Measurements from ENCODE around the gene HOXC9.
A peak's percentile ranks its signal among the peaks of the same experiment; 100 is the strongest.

The HOXC9 gene

DNA sequence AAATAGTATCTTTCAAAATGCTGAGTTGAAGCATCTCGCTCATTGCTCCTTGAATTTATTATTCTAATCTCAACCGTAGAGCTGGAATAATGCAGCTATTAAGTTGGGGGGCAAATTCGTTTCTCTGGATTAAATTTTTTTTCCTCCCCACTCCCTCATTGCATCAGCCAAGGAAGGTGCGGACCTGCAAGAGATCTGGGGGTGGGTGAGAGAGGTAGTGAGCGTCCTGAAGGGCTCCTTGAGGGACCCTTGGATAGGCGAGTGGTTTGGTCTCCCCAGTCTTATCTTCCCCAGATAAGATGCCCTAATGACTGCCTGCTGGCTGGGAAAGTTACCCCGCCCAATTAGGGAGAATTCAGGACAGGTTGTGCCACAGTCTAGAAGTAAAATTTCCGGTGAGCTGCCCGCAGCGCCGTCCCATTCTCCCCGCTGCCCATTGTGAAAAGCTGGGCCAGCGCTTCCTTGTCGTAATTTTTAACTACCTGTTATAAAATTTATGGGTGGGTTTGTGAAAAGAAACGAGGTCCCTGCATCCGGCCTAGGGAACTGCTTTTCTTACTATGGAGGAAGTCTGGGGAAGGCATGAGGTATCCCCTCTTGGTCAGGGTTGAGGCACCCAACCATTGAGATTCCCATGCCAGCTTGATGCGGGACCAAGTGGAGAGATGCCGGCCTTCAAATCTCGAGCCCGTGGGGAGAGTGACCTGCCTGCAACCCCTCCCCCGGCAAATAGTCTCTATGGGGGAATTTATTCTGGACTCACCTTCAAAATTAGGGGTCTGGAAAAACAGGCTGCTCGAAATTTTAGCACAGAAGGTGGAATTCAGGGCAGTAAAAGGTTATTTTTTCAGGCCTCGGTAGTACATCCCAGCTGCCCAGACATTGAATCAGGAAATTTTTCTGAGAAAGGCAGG, 15.3 kb downstream of the HOXC9 start:
- no peak for DNase-seq

DNA sequence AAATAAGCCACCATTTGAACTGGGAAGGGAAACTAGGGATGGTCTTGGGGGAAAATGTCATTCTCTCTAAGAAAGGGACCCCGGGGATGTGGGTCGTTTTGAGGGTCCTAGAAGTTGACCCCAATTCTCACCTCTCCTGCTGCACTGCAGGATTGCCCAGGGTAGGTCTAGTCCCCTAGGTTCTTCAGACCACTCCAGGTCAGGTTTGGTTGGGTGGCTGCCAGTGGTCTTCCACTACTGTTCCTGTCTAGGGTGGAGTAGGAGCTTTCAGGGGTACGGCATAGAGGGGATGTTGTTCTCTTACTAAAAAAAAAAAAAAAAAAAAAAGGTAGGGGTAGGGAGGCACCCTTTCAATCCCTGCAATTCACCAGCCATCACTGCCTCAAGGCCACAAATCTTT, 16.1 kb downstream of the HOXC9 start:
- DNase-seq, result no peak

DNA sequence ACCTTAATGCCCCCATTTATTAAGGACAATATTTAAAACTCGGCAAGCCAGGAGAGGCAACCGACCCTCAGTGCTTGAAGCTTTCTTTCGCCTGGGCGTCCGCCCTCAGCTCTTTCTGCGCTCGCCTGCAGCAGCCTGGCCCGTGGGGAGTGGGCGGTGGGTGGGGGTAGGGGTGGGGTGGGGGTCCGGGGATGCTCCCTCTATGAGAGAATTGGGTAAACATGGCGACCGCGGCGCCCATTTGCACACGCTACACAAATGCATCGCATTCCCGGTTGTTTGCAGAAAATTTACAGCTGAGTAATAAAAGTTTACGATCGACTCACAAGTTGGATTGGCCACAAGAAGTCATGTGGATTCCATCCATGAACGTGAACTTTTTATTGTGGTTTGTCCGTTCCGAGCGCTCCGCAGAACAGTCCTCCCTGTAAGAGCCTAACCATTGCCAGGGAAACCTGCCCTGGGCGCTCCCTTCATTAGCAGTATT, 16.6 kb downstream of the HOXC9 start:
- no peak for DNase-seq

DNA sequence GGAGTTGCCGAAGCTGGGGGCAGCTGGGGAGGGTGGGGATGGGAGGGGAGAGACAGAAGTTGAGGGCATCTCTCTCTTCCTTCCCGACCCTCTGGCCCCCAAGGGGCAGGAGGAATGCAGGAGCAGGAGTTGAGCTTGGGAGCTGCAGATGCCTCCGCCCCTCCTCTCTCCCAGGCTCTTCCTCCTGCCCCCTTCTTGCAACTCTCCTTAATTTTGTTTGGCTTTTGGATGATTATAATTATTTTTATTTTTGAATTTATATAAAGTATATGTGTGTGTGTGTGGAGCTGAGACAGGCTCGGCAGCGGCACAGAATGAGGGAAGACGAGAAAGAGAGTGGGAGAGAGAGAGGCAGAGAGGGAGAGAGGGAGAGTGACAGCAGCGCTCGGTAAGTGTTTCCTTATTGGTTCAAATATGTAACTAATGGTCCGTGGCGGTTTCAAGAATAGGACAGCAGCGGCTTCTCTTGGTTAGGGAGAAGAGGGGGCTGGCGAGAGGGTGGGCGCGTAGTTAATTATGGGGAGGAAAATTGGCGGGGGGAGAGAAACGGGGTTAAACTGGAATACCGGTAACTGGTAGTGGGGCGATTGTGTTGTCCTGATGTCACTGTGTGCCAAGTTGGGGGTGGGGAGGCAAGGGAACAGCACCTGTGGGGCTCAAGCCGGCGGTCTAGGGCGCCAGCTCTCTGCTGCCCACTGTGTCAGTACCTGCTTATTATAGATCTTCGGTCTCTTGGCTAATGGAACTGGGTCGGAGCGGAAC, 17.2 kb downstream of the HOXC9 start:
- no peak for DNase-seq

DNA sequence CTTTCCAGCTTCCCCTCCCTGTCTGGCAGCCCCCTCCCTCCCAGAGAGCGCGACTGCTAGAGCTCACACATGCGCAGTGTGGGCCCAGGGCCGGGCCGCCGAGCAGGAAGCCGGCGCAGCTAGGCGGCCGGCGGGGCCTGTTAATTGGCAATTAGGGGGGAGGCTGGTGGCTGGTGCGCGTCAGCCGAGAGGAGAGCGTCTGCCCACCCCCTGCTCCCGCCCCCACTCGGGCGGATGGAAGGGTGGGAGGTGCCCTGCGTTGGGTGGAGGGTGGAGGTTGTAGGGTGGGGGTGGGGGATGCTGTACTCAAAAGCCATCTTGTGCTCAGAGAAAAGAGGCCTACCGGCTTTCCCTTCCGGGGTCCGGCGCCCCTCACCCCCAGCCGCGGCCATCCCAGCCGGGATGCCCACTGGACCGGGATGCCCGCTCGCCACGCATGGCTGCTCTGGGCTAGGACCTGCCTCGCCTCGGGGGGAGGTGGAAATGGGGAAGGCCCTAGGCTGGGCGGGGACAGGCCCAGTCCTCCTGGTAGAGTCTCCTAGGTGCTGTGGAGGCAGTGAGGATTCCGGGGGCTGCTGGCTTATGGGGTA, 18.0 kb downstream of the HOXC9 start:
- no peak for DNase-seq

DNA sequence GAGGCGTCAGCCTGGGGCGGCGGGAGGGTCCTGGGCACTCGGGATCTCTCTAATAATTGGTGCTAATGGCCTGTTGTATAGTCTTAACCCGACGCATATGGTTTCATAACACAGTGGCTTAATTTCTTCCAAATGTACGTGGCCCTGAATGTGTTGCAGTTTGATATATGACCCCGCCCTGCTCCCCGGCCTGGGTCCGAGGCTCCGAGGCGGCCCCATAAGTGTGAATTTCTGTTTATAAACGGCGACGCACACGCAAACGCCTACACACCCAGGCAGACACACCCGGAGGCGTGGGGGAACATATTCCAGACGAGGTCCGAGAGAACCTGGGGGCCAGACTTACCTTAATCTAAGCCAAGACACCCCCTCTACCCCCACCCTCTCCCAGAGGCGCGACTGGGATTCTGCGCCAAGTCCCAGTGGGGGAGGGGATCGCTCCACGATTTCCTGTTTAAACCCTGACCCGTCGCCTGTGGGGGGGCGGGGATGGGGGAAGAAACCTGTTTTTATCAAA, 18.6 kb downstream of the HOXC9 start:
- no peak for DNase-seq

DNA sequence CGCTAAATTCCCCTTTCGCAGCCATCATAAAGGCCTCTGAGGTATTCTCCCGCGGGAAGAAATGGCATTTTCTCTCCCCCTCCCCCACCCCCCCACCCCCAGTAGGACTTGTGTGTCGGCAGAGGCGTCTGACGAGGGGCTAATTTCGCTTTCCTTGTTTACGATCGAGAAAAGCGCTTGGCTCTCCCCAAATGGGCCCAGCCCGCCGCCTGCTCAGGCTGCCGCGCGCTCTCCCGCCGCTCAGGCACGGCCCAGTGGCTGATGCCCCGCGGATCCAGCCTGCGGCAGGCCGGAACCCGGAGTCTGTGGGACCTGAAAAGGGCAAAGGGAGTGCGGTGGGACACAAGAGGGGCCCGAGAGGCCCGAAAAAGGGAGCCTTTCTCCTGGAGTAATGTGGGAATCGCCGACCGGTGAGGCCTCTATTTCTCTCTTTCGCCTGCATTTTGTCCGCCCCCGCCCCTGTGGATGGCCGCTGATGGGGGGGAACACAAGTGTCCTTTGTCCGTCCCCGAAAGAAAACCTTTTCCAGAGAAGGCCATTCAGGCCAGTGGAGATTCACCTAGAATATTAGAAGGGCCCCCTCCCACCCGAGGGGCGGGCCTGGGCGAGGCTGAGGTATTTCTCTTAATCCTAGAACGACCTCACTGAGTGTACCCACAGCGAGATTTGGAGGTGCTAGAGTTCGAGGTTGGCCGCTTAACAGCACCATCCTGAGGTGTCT, 19.3 kb downstream of the HOXC9 start:
- DNase-seq, result no peak

DNA sequence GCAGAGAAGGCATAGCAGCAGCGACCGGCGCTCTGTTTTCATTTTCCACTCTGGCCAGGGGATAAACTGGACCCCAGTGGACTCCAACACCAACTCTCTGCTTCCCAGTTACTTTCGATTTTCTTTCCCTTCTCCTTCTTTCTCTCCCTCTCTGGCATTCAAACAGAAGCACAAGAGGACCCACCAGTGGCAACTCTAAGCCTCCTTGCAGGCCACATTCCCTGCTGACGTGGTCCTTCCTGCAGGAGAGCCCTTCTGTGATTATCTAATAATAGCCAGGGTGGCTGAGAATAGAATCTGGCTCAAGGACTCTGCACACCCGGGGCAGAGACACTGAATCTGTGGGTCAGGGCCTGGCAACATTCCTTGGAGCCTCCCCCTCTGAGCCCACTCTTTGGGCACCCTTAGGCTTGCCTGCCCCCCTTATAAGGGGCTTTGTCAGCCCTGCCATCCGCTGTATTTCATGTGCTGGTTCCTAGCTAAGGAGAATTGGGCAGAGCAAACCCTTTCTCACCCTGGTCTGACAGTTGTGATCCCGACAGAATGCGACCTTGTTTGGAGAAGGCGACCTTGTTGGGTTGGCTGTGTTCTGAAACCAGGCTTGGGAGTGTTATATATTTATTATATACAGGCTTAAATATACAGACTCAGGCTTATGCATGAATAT, 20.1 kb downstream of the HOXC9 start:
- no peak for DNase-seq

DNA sequence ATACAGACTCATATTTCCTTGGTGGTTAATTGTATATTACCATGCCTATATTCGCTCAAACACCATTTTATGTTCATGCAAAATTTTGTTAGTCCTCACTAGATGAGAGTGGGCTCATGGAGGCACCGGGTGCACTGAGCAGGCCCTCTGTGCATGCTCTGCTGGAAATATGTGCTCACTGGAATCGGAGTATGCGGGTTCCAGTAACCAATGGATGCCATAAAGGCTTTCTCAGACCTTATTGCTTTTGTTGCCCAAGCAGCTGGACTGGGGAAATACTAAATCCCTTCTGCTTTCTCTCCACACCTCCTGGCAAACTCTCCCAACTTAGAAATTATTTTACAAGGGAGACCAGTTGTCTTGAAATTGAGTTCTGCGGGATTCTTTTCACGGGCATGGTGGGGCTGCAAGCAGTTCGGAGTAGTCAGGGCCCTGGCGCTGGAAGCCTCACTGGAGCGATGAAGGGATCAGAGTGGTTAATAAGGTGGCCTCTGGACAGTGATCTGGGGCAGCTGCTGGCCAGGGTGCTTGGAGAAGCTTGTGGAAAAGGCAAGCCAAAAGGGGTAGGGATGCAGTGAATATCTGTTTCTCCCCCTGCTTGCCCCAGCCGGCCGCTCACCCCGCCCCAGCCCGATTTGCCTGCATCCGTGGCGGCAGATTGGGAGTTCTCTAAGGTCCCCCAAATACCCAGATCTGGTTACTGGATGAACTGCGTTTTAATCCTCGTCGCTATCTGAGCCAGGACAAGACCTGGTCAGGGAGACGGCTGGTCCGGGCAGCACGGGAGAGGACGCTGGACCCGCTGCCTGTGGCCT, 20.8 kb downstream of the HOXC9 start:
- DNase-seq, result no peak

DNA sequence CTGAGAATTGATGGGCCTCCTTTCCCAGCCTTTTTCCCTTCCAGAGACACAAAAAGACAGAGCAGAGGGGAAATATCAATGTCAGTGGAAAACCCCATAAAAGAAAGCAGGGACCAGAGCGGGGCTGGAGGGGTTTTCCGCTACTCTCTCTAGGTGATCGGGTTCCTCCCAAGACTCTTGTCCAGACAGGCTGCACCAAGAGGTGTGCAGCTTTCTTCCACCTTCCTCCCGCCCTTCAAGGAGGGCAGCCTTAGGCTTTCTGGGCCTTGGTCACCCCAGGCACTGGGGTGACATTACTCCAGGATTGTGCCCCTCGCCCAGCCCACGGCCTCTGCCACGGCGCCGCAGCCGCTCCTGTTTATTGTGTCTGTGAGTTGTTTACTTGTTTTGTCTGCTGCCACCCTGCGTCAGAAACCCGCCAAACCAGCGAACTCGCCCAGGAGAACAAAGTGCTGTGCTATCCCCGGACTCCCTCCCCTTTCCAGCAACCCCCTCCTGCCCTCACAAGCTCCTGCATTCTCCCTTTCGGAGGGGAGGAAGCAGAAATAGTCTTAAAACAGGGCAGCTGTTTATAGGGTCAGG, 21.6 kb downstream of the HOXC9 start:
- DNase-seq, result peak in 1 of 2 donors; percentile 12

DNA sequence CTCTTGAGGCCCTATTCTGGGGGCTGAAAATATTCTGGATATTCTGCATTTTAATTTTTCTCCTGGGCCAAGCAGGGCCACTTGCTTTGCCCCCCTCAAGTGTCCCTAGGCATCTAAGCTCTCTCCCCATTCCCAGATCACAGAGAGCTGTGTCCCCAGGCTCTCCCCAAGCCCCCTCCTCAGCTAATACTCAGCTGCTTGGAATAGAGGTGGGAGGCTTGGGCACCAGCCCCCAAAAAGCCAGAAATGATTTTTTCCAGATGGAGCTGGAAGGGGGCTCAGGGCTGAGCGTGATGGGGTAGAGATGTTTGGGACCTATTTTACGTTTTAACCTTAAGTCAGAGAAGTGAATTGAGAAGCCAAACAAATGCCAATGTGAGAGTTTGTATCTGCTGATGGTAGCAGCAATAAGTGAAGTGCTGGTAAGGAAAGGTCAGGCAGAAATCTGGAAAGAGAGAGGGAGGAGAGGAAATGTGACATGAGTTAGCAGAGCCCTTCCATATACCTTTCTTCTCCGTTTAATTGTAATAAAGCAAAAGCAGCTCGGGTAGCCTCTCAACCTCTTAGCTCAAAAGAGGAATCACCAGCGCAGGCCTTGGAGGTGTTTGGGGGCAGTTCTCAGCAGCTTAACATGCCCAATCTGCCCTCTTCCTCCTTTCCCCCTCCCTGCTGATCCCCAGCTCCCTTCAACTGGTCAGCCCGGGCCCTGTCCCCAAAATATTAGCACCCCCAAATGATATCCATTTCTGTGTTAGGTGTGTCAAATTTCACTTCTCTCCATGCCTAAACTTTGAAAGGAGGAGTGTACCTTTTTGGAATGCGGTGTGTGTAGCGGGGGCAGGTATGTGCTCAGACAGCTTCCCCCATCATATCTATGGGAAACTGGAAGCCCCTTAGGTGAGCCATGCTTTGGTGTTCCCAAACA, 23.3 kb downstream of the HOXC9 start:
- no peak for DNase-seq

DNA sequence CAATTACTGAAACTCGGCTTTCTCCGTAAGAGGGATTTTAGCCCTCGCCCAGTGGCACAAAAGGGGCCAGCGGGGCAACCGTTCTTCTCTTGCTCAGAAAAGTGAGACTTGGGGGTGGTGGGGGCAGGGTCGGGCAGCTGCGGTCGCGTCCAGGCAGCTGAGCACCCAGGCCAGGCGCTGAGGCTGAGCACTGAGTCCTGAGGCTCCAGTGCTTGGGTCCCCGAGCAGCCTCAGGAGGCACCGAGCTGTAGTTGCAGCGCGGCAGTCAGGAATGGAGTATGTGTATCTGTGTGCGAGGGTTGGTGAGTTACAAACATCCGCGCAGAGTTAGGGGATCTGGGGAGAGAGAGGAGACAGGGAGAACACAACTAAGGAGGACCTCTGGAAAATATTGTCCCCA, 24.2 kb downstream of the HOXC9 start:
- no peak for DNase-seq

DNA sequence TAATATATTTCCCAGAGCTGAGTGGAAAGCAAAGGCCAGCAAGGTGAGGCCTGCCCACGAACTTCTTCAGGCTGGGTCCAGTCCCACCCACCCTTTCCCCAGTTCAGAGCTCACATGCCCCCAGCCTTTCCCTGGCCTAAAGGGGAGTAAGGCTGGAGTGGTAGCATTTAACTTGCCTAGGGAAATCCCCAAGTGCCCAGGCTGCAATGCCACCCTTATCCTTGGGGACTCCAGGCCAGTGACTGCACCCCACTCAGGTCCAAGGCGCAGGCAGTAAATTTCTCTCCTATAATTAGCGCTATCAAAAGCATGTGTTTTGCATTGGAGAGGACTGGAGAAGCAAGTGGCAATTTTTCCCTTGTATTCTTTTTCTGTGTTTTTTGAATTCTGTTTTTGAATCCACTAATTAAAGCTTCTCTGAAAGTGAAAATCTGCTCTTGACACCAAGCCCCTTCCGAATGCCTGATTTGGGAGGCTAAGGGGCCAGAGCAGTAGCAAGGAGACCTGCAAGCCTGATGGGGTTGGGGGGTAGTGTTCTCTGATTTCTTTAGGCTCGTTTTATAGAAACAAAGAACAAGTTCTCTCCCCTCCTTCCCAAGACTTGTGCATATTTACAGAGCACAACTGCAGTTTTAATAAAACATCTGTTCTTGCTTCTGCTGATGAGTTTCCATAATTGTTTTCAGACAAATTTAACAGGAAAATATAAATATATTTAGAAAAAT, 24.8 kb downstream of the HOXC9 start:
- no peak for DNase-seq

DNA sequence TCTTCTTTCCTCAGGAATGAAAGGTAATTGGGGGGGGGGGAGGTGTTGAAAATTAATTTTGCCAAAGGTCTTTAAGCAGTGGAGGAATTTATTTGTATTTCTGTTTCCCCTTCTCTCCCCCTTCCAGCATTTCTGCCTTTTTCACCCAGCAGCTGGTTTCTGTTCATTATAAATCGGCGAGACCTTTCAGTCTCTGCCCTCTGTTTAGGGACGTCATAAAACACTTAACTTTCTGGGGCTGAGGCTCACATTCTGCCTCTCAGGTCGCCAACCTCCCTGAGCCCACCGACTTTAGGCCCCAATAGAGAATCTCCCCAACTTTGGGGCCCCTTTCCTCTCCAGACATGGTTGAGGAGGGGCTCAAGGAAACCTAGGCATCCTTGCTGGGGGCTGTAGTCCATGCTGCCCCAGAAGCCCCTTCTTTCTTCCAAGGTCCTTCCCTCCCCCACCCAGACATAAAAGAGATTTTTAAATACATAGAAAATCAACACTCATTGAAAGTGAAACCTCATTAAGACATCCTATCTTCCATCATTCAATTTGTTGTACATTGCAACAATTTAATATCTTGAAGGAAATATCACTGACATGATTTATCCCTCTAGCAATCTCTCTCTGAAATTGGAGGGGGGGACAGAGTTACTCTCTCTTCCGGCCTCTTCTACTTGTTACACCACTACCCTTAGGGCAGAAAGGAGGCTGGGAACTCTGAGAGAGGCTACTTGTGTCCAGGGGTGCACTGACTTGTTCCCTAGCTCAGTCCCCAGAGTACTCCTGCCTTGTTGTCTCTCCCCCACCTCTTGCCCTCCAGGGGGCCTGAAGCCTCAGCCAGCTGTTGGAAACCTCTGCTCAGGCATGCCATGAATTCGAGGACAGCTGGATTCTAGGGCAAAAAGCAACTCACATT, 25.8 kb downstream of the HOXC9 start:
- DNase-seq, result no peak

DNA sequence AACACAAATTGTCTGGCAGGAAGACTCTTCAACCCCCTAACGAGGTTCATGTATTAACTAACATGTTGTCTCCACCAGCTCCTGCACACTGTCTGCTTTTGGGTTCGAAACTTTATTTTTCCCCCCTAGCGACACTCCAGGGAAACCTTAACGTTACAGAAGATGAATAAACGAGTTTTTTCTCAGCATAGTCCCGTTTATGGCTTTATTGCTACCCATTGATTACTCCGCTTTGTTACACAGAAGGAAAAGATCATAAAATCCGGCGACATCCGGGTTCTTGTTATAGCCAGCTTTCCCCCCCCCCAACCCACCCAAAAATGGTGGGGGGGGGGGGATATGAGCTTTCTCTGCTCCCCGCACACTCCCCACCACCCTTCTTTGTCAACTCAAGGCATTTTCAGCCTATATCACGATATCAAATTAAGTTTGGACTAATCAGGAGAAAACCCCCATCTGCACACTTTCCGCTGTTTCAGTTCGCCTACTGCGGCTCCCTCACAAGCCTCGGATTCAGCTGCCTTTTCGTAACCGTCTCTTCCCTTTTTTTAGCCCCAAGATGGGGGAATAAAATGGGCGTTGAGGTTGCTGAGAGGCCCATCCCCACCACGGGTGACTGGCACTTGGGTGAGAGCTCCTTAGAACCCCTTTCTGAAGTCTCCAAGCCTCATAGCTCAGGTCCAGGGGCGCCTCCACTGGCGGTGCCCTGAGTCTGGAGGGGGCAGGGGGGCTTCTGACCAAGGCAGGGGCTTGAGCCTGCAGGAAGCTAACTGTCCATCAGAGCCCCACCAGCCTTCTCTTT, 26.9 kb downstream of the HOXC9 start:
- no peak for DNase-seq

DNA sequence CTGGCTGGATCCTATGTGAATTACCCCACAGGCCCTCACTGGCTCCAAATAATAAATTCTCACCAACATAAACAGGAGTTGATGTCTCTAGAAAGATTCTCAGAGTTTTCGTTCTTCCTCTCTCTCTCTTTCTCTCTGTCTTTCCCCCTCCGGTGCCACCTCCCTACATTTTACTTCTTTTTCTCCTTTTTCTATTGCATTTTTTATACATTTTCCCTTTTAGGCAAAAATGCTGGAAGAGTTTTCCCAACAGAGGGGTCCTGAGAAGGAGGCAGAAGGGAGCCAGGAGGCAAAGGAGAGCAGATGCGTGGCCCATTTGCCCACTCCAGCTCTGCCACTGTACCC, 27.5 kb downstream of the HOXC9 start:
- DNase-seq, result no peak
